Measurements from ENCODE around the gene ESPN. TPM values are rescaled to one million over a fixed set of nuclear protein-coding genes. Genes with fewer than 3 reads are reported as not detected.
"Not testable (repeated sequence)": the region's sequence is repeated elsewhere in the genome, so short reads cannot be mapped to it uniquely, and the experiment has no call there.

The ESPN gene
- polyA plus RNA-seq, 1 of the 3 experiments (the other 2 are of a cell fraction), result 0.33 TPM

DNA sequence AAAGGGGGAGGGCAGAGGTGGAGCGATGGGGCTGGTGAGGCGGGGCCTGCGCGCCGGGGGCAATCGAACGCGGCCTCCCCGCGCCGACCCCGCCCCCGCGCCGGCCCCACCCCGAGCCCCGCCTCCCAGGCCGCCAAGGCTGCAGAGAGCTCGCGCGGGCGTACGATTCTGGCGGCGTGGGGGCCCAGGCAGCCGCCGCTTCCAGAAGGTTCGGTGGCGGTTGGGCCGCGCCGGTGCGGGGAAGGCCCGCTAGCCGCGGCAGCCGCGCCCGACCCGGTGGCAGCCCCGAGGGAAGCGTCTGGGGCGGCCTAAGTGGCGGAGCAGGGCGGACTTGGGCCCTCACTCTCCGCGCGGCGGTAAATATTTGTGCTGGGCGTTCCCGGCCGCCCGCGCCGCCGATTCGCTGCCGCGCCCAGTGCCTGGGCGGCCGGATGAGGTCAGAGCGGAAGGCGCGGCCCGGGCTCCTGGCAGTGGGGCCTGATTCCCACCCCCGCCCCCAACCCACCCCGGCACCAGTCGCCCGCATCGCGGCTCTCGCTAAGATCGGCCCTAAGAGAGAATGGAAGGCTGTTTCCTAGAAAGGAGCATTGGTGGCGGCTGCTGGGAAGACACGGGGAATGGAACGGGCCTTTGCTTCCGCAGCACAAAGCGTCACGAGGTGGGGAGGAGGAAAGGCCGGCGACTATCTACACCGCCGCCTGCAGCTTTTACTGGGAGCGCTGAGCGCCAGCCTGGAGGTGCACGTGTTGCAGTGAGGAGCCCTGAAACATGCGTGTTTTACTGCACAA, 31.0 kb upstream of the ESPN start, which contains the start of gene ACOT7 (continued):
- TF ChIP-seq MXI1 (IDR thresholded peaks at IDR 0.05; ENCODE audit: low read depth, low read length) (peak; percentile 96), POLR2AphosphoS5 (IDR thresholded peaks at IDR 0.05; ENCODE audit: low read depth, low read length) (peak; percentile 21; the same call in 1 of the 2 replicates), RFX5 (IDR thresholded peaks at IDR 0.05; ENCODE audit: low read length) (no peak), RCOR1 (IDR thresholded peaks at IDR 0.05; ENCODE audit: low read length) (no peak), EP300 (IDR thresholded peaks at IDR 0.05; ENCODE audit: borderline replicate concordance in 1 of 2, low read depth in 1 of 2, low read length in 1 of 2) (no peak), EZH2phosphoT487 (IDR thresholded peaks at IDR 0.05; ENCODE audit: borderline replicate concordance, low read depth) (no peak), YY1 (IDR thresholded peaks at IDR 0.05; ENCODE audit: low read depth) (no peak; the same call in 1 of the 2 replicates), RAD21 (IDR thresholded peaks at IDR 0.05; ENCODE audit: low read length) (no peak; the same call in 1 of the 2 replicates), CHD2 (IDR thresholded peaks at IDR 0.05; ENCODE audit: low read length, partially characterized antibody) (peak; percentile 48), GABPA (IDR thresholded peaks at IDR 0.05; ENCODE audit: low read depth) (no peak), NRF1 (IDR thresholded peaks at IDR 0.05; ENCODE audit: low read depth, low read length) (peak; percentile 45), ELF1 (IDR thresholded peaks at IDR 0.05) (no peak), RXRA (IDR thresholded peaks at IDR 0.05; ENCODE audit: borderline replicate concordance, low read depth) (no peak)
- TF ChIP-seq, protein P1, sequence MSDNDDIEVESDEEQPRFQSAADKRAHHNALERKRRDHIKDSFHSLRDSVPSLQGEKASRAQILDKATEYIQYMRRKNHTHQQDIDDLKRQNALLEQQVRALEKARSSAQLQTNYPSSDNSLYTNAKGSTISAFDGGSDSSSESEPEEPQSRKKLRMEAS (IDR thresholded peaks at IDR 0.05; ENCODE audit: low read depth), result peak; percentile 88

DNA sequence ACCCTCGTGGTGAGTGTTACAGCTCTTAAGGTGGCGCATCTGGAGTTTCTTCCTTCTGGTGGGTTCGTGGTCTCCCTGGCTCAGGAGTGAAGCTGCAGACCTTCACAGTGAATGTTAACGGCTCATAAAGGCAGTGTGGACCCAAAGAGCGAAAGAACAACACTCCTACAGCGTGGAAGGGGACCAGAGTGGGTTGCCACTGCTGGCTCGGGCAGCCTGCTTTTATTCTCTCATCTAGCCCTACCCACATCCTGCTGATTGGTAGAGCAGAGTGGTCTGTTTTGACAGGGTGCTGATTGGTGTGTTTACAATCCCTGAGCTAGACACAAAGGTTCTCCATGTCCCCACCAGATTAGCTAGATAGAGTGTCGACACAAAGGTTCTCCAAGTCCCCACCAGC, 29.4 kb upstream of the ESPN start:
- not testable (repeated sequence) for H3F3A ChIP-seq (replicated peaks; ENCODE audit: insufficient read depth); H3K27me3 ChIP-seq (ENCODE audit: insufficient read depth); H3K9me2 ChIP-seq; H3K4me3 ChIP-seq (ENCODE audit: low read depth in 2 of 2, low read length in 1 of 2); H3K9me3 ChIP-seq; DNase-seq; H3K36me3 ChIP-seq (replicated peaks in 1 of 2; ENCODE audit: control insufficient read depth in 1 of 2, insufficient read depth in 2 of 2, low read length in 1 of 2); H4K20me1 ChIP-seq (ENCODE audit: insufficient read depth); H3K9ac ChIP-seq; H3K4me2 ChIP-seq; H3K27ac ChIP-seq (ENCODE audit: low read depth in 2 of 2, low read length in 1 of 2); H2AFZ ChIP-seq (ENCODE audit: low read depth)
- Histone ChIP-seq H3K79me2 (ENCODE audit: insufficient read depth) (peaks cover 26% of the 10 kb centered on the region), H3K4me1 (ENCODE audit: control insufficient read depth in 1 of 2, insufficient read depth in 2 of 2, low read depth in 1 of 2, low read length in 1 of 2) (peaks cover 8 to 14% of the 10 kb centered on the region in 2 experiments; a peak in 1 of 4 replicates)
- 94% methylated on average over 7 of the region's 8 CpGs for WGBS (ENCODE audit: low lambda C conversion rate)
- ChIA-PET POLR2A (interaction anchor here (1.5 to 3.1 kb wide), 2 partner anchors 10 to 32 kb away, joined by 3 to 19 read pairs; no protein-coding TSS in a partner anchor), CTCF (interaction anchor here (0.6 to 1.9 kb wide), 2 partner anchors 10 to 59 kb away, joined by 4 read pairs; no protein-coding TSS in a partner anchor)

DNA sequence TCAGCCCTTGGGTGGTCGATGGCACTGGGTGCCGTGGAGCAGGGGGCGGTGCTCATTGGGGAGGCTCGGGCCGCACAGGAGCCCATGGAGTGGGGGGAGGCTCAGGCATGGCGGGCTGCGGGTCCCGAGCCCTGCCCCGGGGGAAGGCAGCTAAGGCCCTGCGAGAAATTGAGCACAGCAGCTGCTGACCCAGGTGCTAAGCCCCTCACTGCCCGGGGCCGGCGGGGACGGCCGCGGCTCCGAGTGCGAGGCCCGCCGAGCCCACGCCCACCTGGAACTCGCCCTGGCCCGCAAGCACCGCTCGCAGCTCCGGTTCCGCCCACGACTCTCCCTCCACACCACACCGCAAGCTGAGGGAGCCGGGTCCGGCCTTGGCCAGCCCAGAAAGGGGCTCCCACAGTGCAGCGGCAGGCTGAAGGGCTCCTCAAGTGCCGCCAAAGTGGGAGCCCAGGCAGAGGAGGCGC, 28.8 kb upstream of the ESPN start:
- not testable (repeated sequence) for H2AFZ ChIP-seq (ENCODE audit: low read depth); H3K9ac ChIP-seq; H3K36me3 ChIP-seq (replicated peaks in 1 of 2; ENCODE audit: control insufficient read depth in 1 of 2, insufficient read depth in 2 of 2, low read length in 1 of 2); H3K4me3 ChIP-seq (ENCODE audit: low read depth in 2 of 2, low read length in 1 of 2); H3K27me3 ChIP-seq (ENCODE audit: insufficient read depth); H4K20me1 ChIP-seq (ENCODE audit: insufficient read depth); DNase-seq; H3K9me3 ChIP-seq; H3F3A ChIP-seq (replicated peaks; ENCODE audit: insufficient read depth); H3K4me2 ChIP-seq; H3K27ac ChIP-seq (ENCODE audit: low read depth in 2 of 2, low read length in 1 of 2); H3K9me2 ChIP-seq
- CTCF ChIA-PET, result interaction anchor here (1.3 to 1.9 kb wide), 4 partner anchors 9 to 150 kb away, joined by 4 to 7 read pairs (median 5); no protein-coding TSS in a partner anchor
- Histone ChIP-seq H3K4me1 (ENCODE audit: control insufficient read depth in 1 of 2, insufficient read depth in 2 of 2, low read depth in 1 of 2, low read length in 1 of 2) (peaks cover 8 to 14% of the 10 kb centered on the region in 2 experiments; a peak in 1 of 4 replicates), H3K79me2 (ENCODE audit: insufficient read depth) (peaks cover 19% of the 10 kb centered on the region)
- POLR2A ChIA-PET, result interaction anchor here (3.1 kb wide), 1 partner anchor 11 kb away, joined by 19 read pairs; no protein-coding TSS in a partner anchor
- whole genome bisulfite sequencing (ENCODE audit: low lambda C conversion rate), result 97% methylated on average over 13 of the region's 34 CpGs

Data from SK-N-SH (cell line).